ENCODE data around the gene KRT33B.

DNA sequence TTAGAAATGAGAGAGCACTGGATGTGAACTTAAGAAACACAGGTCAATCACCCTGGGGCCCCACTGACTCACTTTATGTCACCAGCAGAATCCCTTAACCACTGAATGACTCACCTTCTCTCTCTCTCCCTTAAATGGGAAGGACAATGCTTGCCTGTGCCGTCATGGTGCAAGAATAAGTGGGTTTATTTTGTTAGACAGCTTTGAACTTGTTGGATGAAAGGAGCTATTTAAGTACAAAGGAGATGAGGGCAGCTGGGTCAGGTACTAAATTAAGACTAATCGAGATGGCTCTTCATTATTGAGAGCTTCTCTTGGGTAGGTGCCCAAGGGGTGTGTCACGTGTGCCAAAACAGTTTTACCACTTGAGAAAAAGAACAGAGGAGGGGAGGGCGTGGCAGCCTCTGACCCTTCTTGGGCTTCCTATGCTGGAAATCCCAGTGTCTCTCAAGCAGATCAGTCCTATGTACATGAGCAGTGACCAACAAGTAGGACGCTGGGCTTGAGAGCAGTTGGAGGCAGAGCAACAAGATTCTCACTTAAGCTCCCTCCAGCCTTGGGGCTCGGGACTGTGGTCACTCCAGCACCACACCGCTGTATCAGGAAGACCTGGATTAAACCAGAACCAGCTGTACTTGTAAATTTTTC is 34.5 kb upstream of the KRT33B start:
- TF ChIP-seq, protein P1, sequence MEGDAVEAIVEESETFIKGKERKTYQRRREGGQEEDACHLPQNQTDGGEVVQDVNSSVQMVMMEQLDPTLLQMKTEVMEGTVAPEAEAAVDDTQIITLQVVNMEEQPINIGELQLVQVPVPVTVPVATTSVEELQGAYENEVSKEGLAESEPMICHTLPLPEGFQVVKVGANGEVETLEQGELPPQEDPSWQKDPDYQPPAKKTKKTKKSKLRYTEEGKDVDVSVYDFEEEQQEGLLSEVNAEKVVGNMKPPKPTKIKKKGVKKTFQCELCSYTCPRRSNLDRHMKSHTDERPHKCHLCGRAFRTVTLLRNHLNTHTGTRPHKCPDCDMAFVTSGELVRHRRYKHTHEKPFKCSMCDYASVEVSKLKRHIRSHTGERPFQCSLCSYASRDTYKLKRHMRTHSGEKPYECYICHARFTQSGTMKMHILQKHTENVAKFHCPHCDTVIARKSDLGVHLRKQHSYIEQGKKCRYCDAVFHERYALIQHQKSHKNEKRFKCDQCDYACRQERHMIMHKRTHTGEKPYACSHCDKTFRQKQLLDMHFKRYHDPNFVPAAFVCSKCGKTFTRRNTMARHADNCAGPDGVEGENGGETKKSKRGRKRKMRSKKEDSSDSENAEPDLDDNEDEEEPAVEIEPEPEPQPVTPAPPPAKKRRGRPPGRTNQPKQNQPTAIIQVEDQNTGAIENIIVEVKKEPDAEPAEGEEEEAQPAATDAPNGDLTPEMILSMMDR (IDR thresholded peaks at IDR 0.05), result no peak
- TF ChIP-seq POLR2A (IDR thresholded peaks at IDR 0.05), result no peak

All from heart left ventricle (tissue), 13 donors.